H9 (cell line): ENCODE measurements around the gene SRPK2. TPM values are rescaled to one million over a fixed set of nuclear protein-coding genes. Genes with fewer than 3 reads are reported as not detected.

Experiments used
- DNase-seq: peaks from one replicate; pipeline ENCODE4 v3.0.0-alpha.2; 2017
- H2AFZ ChIP-seq: one replicate; pipeline ENCODE4 v1.6.1; 2013; ENCODE audit warnings: mild to moderate bottlenecking, low read length, control low read depth, moderate library complexity
- H2AK5ac ChIP-seq: 2 replicates; pipeline ENCODE4 v1.6.1; 2013; ENCODE audit warnings: low read length, control low read depth, mixed read lengths; ENCODE audit not compliant: insufficient read length
- H2BK120ac ChIP-seq: one replicate; pipeline ENCODE4 v1.6.1; 2013; ENCODE audit warnings: low read depth, mild to moderate bottlenecking, low read length, control low read depth, inconsistent platforms; ENCODE audit not compliant: poor library complexity, severe bottlenecking
- H2BK12ac ChIP-seq: 2 replicates; pipeline ENCODE4 v1.6.1; 2013; ENCODE audit warnings: low read length, control low read depth, mixed read lengths, low read depth; ENCODE audit not compliant: insufficient read length
- H2BK15ac ChIP-seq: 2 replicates; pipeline ENCODE4 v1.6.1; 2013; ENCODE audit warnings: low read depth, low read length, control low read depth
- H2BK20ac ChIP-seq: one replicate; pipeline ENCODE4 v1.6.1; 2013; ENCODE audit warnings: low read depth, mild to moderate bottlenecking, low read length, control low read depth, inconsistent platforms; ENCODE audit not compliant: poor library complexity, severe bottlenecking
- H2BK5ac ChIP-seq: 2 replicates; pipeline ENCODE4 v1.6.1; 2013; ENCODE audit warnings: low read length, control low read depth, mixed read lengths; ENCODE audit not compliant: insufficient read length
- H3K14ac ChIP-seq: 2 replicates; pipeline ENCODE4 v1.6.1; 2013; ENCODE audit warnings: low read length, control low read depth; ENCODE audit not compliant: insufficient read depth
- H3K18ac ChIP-seq: 2 replicates; pipeline ENCODE4 v1.6.1; 2013; ENCODE audit warnings: low read depth, mild to moderate bottlenecking, mixed read lengths, low read length, control low read depth; ENCODE audit not compliant: insufficient read length
- H3K23ac ChIP-seq: 2 replicates; pipeline ENCODE4 v1.6.1; 2013; ENCODE audit warnings: low read length, control low read depth, mixed read lengths, low read depth; ENCODE audit not compliant: insufficient read length
- H3K23me2 ChIP-seq: 2 replicates; pipeline ENCODE4 v1.6.1; 2013; ENCODE audit warnings: low read depth, mild to moderate bottlenecking, mixed read lengths, low read length, control low read depth; ENCODE audit not compliant: insufficient read length, poor library complexity, severe bottlenecking
- H3K27ac ChIP-seq: 2 replicates; pipeline ENCODE4 v1.5.1; 2013; ENCODE audit warnings: low read length, control low read depth, mixed read lengths, low read depth; ENCODE audit not compliant: insufficient read length
- H3K27me3 ChIP-seq: 2 replicates; pipeline ENCODE4 v1.6.1; 2013; ENCODE audit warnings: low read length, control low read depth, inconsistent platforms; ENCODE audit not compliant: insufficient read depth
- H3K4ac ChIP-seq: 2 replicates; pipeline ENCODE4 v1.6.1; 2013; ENCODE audit warnings: low read depth, mild to moderate bottlenecking, control low read depth, inconsistent platforms, low read length, moderate library complexity
- H3K4me1 ChIP-seq: 2 replicates; pipeline ENCODE4 v1.6.1; 2013; ENCODE audit warnings: low read length, control low read depth, inconsistent platforms; ENCODE audit not compliant: insufficient read depth
- H3K4me2 ChIP-seq: 2 replicates; pipeline ENCODE4 v1.6.1; 2013; ENCODE audit warnings: low read length, control low read depth, mixed read lengths; ENCODE audit not compliant: insufficient read length, insufficient read depth
- H3K56ac ChIP-seq: 2 replicates; pipeline ENCODE4 v1.6.1; 2013; ENCODE audit warnings: low read depth, mild to moderate bottlenecking, mixed read lengths, low read length, control low read depth; ENCODE audit not compliant: insufficient read length
- H3K79me1 ChIP-seq: 2 replicates; pipeline ENCODE4 v1.6.1; 2013; ENCODE audit warnings: low read depth, mild to moderate bottlenecking, moderate library complexity, low read length, control low read depth, inconsistent platforms; ENCODE audit not compliant: insufficient read depth, poor library complexity, severe bottlenecking
- H3K79me2 ChIP-seq: 2 replicates; pipeline ENCODE4 v1.6.1; 2013; ENCODE audit warnings: low read length, control low read depth, inconsistent platforms; ENCODE audit not compliant: insufficient read depth
- H3K9ac ChIP-seq: 2 replicates; pipeline ENCODE4 v1.6.1; 2013; ENCODE audit warnings: low read length, control low read depth, mixed read lengths; ENCODE audit not compliant: insufficient read length; ENCODE audit errors: extremely low read depth
- H3K9me3 ChIP-seq: one replicate; pipeline ENCODE4 v1.6.1; 2013; ENCODE audit warnings: low read depth, low read length, inconsistent platforms; ENCODE audit not compliant: control insufficient read depth
- H3T11ph ChIP-seq: one replicate; pipeline ENCODE4 v1.6.1; 2013; ENCODE audit warnings: mild to moderate bottlenecking, low read length, control low read depth, inconsistent platforms
- H4K20me1 ChIP-seq: one replicate; pipeline ENCODE4 v1.6.1; 2013; ENCODE audit not compliant: control insufficient read depth, insufficient read length, insufficient read depth
- H4K5ac ChIP-seq: 2 replicates; pipeline ENCODE4 v1.6.1; 2013; ENCODE audit warnings: low read depth, mild to moderate bottlenecking, mixed read lengths, low read length, control low read depth; ENCODE audit not compliant: insufficient read length
- H4K8ac ChIP-seq: replicated peaks from 2 replicates; pipeline ENCODE4 v1.6.1; 2013; ENCODE audit warnings: low read length, control low read depth, mixed read lengths, low read depth; ENCODE audit not compliant: insufficient read length
- H4K91ac ChIP-seq: 2 replicates; pipeline ENCODE4 v1.6.1; 2013; ENCODE audit warnings: low read depth, mild to moderate bottlenecking, moderate library complexity, mixed read lengths, low read length, control low read depth; ENCODE audit not compliant: insufficient read length
- H3K27ac Mint-ChIP-seq, 3 experiments: 2 replicates in 2 of 3; 3 replicates in 1 of 3; pipeline ENCODE4 v1.8.0; 2020 to 2021; ENCODE audit warnings: mixed read lengths in 3 of 3, mild to moderate bottlenecking in 1 of 3, moderate library complexity in 1 of 3
- H3K27me3 Mint-ChIP-seq: 2 replicates; pipeline ENCODE4 v1.8.0; 2021; ENCODE audit warnings: low read depth, mild to moderate bottlenecking, moderate library complexity, mixed read lengths
- H3K36me3 Mint-ChIP-seq, 3 experiments: 2 replicates in 2 of 3; 3 replicates in 1 of 3; pipeline ENCODE4 v1.8.0; 2020 to 2021; ENCODE audit warnings: low read depth in 3 of 3, mixed read lengths in 3 of 3; ENCODE audit not compliant: insufficient read depth in 1 of 3
- H3K4me1 Mint-ChIP-seq, 2 experiments: 2 replicates each; pipeline ENCODE4 v1.8.0; 2020; ENCODE audit warnings: mixed read lengths in 2 of 2
- H3K4me3 Mint-ChIP-seq, 2 experiments: 2 replicates in 1 of 2; 3 replicates in 1 of 2; pipeline ENCODE4 v1.8.0; 2020 to 2021; ENCODE audit warnings: mild to moderate bottlenecking in 2 of 2, mixed read lengths in 2 of 2, moderate library complexity in 1 of 2
- H3K9me3 Mint-ChIP-seq, 2 experiments: 2 replicates in 1 of 2; 3 replicates in 1 of 2; pipeline ENCODE4 v1.8.0; 2020; ENCODE audit warnings: mild to moderate bottlenecking in 2 of 2, mixed read lengths in 2 of 2, moderate library complexity in 1 of 2
- CTCF ChIP-seq: fragments of 200-600 bp; sonication (generic); conservative IDR thresholded peaks from 3 replicates; pipeline ENCODE4 v1.8.0; 2021; ENCODE audit warnings: antibody characterized with exemption, mild to moderate bottlenecking
- WGBS: extraction: QIAGEN DNeasy Blood & Tissue Kit; methylation state at CpG from one replicate; pipeline ENCODE4 v1.1.7; 2013; ENCODE audit warnings: missing lambda C conversion rate, low lambda C conversion rate, mixed read lengths; ENCODE audit not compliant: insufficient read length; ENCODE audit errors: extremely low coverage; 5-methylcytosine and 5-hydroxymethylcytosine counted together
- total RNA-seq: library from RNA; stranded (reverse); gene quantifications from 2 replicates; pipeline ENCODE4 v1.2.1, GENCODE V29; 2021

The SRPK2 gene
- total RNA-seq, 1 experiment from 2014 or later, result 41.1 TPM

GRCh38 chr7:105241198-105241597 lies 147.5 kb downstream of the SRPK2 start:
- no CpG with 5 or more reads among the region's 3 CpGs for WGBS
- no peak overlapping the region for H2AFZ ChIP-seq
- H3K27ac Mint-ChIP-seq, result no peak overlapping the region
- no peaks in the 10 kb centered on the region for H3K23me2 ChIP-seq
- no peak for TF ChIP-seq CTCF
- DNase-seq, result no peak
- no peak overlapping the region for H3K56ac ChIP-seq
- H2AK5ac ChIP-seq, result no peak overlapping the region
- H2BK20ac ChIP-seq, result no peak overlapping the region
- no peaks in the 10 kb centered on the region for H4K20me1 ChIP-seq
- no peaks in the 10 kb centered on the region for H3K9me3 ChIP-seq
- H3K27me3 ChIP-seq, result no peaks in the 10 kb centered on the region
- H2BK5ac ChIP-seq, result no peak overlapping the region
- H3K79me2 ChIP-seq, result peaks cover 5% of the 10 kb centered on the region; the same call in 1 of the 2 replicates
- no peak overlapping the region for H3K4ac ChIP-seq
- H4K91ac ChIP-seq, result no peak overlapping the region
- no peak overlapping the region for H4K8ac ChIP-seq
- no peak overlapping the region for H2BK12ac ChIP-seq
- peaks cover 4 to 7% of the 10 kb centered on the region in 2 experiments; a peak in 3 of 4 replicates for H3K4me1 Mint-ChIP-seq
- H3K14ac ChIP-seq, result no peak overlapping the region
- no peak overlapping the region for H3K4me3 Mint-ChIP-seq
- no peak overlapping the region for H3K4me2 ChIP-seq
- H3K4me1 ChIP-seq, result peaks cover 8% of the 10 kb centered on the region; the same call in 1 of the 2 replicates
- no peaks in the 10 kb centered on the region for H3K9me3 Mint-ChIP-seq
- H3K36me3 Mint-ChIP-seq, result no peaks in the 10 kb centered on the region
- no peak overlapping the region for H3K9ac ChIP-seq
- no peak overlapping the region for H3T11ph ChIP-seq
- no peak overlapping the region for H2BK120ac ChIP-seq
- H3K27ac ChIP-seq, result no peak overlapping the region
- no peak overlapping the region for H3K18ac ChIP-seq
- no peak overlapping the region for H4K5ac ChIP-seq
- no peak overlapping the region for H2BK15ac ChIP-seq
- no peaks in the 10 kb centered on the region for H3K27me3 Mint-ChIP-seq
- H3K23ac ChIP-seq, result no peak overlapping the region
- H3K79me1 ChIP-seq, result no peaks in the 10 kb centered on the region
